Subcutaneous preadipocyte (primary cell): ENCODE results near the gene PRLHR. TPM values are rescaled to one million over a fixed set of nuclear protein-coding genes. Genes with fewer than 3 reads are reported as not detected.

Source experiments
- total RNA-seq: library from RNA; depleted of rRNA; stranded (reverse); fragments of >200 nt; gene quantifications from 2 replicates; pipeline ENCODE4 v1.2.3, GENCODE V29; 2012

PRLHR gene
- total RNA-seq: not detected in 2 replicates

GRCh38 chr10:118595598-118596425, at the start of gene PRLHR:
PRLHR (minus strand) TSS chr10:118595648; CDS start chr10:118595244, 404 bp downstream.

Other genes with a start within 250 kb of the PRLHR start
- 29.0 and 39.9 TPM in 2 replicates for gene CACUL1, start 159.3 kb upstream of the PRLHR start, total RNA-seq